NT2/D1 (cell line): ENCODE measurements around the gene SLC35F3.

ENCODE experiments used
- DNase-seq: peaks from one replicate; pipeline ENCODE4 v3.0.0-alpha.2; 2011; ENCODE audit warnings: low read depth, low spot score
- H3K27me3 ChIP-seq: 2 replicates; pipeline ENCODE4 v1.6.0; 2011; ENCODE audit warnings: mild to moderate bottlenecking; ENCODE audit not compliant: insufficient read length, insufficient read depth
- H3K36me3 ChIP-seq: 2 replicates; pipeline ENCODE4 v1.6.1; 2011; ENCODE audit warnings: mild to moderate bottlenecking, low read length, mixed read lengths; ENCODE audit not compliant: insufficient read depth, insufficient read length
- H3K4me1 ChIP-seq: 2 replicates; pipeline ENCODE4 v1.5.1; 2011; ENCODE audit not compliant: insufficient read depth, insufficient read length
- H3K4me3 ChIP-seq: 2 replicates; pipeline ENCODE4 v1.5.1; 2011; ENCODE audit warnings: low read depth; ENCODE audit not compliant: insufficient read length
- H3K9ac ChIP-seq: 2 replicates; pipeline ENCODE4 v1.6.0; 2011; ENCODE audit warnings: low read depth; ENCODE audit not compliant: insufficient read length
- H3K9me3 ChIP-seq: 2 replicates; pipeline ENCODE4 v1.5.1; 2011; ENCODE audit warnings: mild to moderate bottlenecking, low read length; ENCODE audit not compliant: insufficient read depth
- SUZ12 ChIP-seq: IDR thresholded peaks from 2 replicates; pipeline ENCODE4 v1.6.1; 2011; ENCODE audit not compliant: insufficient read length, insufficient read depth; ENCODE audit errors: extremely low read depth
- YY1 ChIP-seq: IDR thresholded peaks from 2 replicates; pipeline ENCODE4 v1.6.1; 2011; ENCODE audit not compliant: insufficient read length, insufficient read depth
- ZNF274 ChIP-seq: IDR thresholded peaks from 2 replicates; pipeline ENCODE4 v1.6.1; 2011; ENCODE audit warnings: mild to moderate bottlenecking, low read depth, low read length

The SLC35F3 gene

GRCh38 chr1:233938476-233938875 lies 34.0 kb downstream of the SLC35F3 start:
- H3K9ac ChIP-seq, result no peak overlapping the region
- no peak overlapping the region for H3K4me3 ChIP-seq
- H3K27me3 ChIP-seq, result no peaks in the 10 kb centered on the region
- no peak for DNase-seq
- H3K36me3 ChIP-seq, result no peaks in the 10 kb centered on the region
- no peak for TF ChIP-seq YY1
- TF ChIP-seq ZNF274, result no peak
- no peak for TF ChIP-seq SUZ12
- no peaks in the 10 kb centered on the region for H3K9me3 ChIP-seq
- no peaks in the 10 kb centered on the region for H3K4me1 ChIP-seq

GRCh38 chr1:233939451-233939850 lies 35.0 kb downstream of the SLC35F3 start:
- H3K9me3 ChIP-seq, result no peaks in the 10 kb centered on the region
- no peaks in the 10 kb centered on the region for H3K27me3 ChIP-seq
- H3K4me1 ChIP-seq, result no peaks in the 10 kb centered on the region
- no peaks in the 10 kb centered on the region for H3K36me3 ChIP-seq
- H3K4me3 ChIP-seq, result no peak overlapping the region
- no peak for DNase-seq
- TF ChIP-seq SUZ12 (no peak), ZNF274 (no peak), YY1 (no peak)
- H3K9ac ChIP-seq, result no peak overlapping the region

GRCh38 chr1:233940908-233941307 lies 36.4 kb downstream of the SLC35F3 start:
- H3K36me3 ChIP-seq, result no peaks in the 10 kb centered on the region
- H3K4me1 ChIP-seq, result no peaks in the 10 kb centered on the region
- no peak overlapping the region for H3K9ac ChIP-seq
- no peak for DNase-seq
- H3K9me3 ChIP-seq, result no peaks in the 10 kb centered on the region
- no peak overlapping the region for H3K4me3 ChIP-seq
- no peaks in the 10 kb centered on the region for H3K27me3 ChIP-seq
- no peak for TF ChIP-seq YY1
- no peak for TF ChIP-seq SUZ12

GRCh38 chr1:233944601-233945000 lies 40.1 kb downstream of the SLC35F3 start:
- H3K4me3 ChIP-seq, result no peak overlapping the region
- H3K27me3 ChIP-seq, result no peaks in the 10 kb centered on the region
- no peaks in the 10 kb centered on the region for H3K4me1 ChIP-seq
- no peaks in the 10 kb centered on the region for H3K9me3 ChIP-seq
- no peak overlapping the region for H3K9ac ChIP-seq
- no peak for TF ChIP-seq SUZ12
- TF ChIP-seq YY1, result no peak
- TF ChIP-seq ZNF274, result no peak
- H3K36me3 ChIP-seq, result no peaks in the 10 kb centered on the region
- DNase-seq, result no peak

GRCh38 chr1:233945573-233945972 lies 41.1 kb downstream of the SLC35F3 start:
- no peak for DNase-seq
- no peaks in the 10 kb centered on the region for H3K27me3 ChIP-seq
- no peak overlapping the region for H3K4me3 ChIP-seq
- H3K4me1 ChIP-seq, result no peaks in the 10 kb centered on the region
- H3K9me3 ChIP-seq, result no peaks in the 10 kb centered on the region
- TF ChIP-seq SUZ12 (no peak), YY1 (no peak), ZNF274 (no peak)
- H3K9ac ChIP-seq, result no peak overlapping the region
- no peaks in the 10 kb centered on the region for H3K36me3 ChIP-seq

GRCh38 chr1:233945979-233946378 lies 41.5 kb downstream of the SLC35F3 start:
- no peak overlapping the region for H3K4me3 ChIP-seq
- no peak overlapping the region for H3K9ac ChIP-seq
- no peak for DNase-seq
- no peak for TF ChIP-seq ZNF274
- TF ChIP-seq SUZ12, result no peak
- TF ChIP-seq YY1, result no peak
- no peaks in the 10 kb centered on the region for H3K36me3 ChIP-seq
- H3K4me1 ChIP-seq, result no peaks in the 10 kb centered on the region
- no peaks in the 10 kb centered on the region for H3K27me3 ChIP-seq
- no peaks in the 10 kb centered on the region for H3K9me3 ChIP-seq

- no peaks in the 10 kb centered on the region for H3K4me1 ChIP-seq
- no peaks in the 10 kb centered on the region for H3K36me3 ChIP-seq
- DNase-seq, result no peak
- no peak overlapping the region for H3K4me3 ChIP-seq
- no peak overlapping the region for H3K9ac ChIP-seq
- no peak for TF ChIP-seq SUZ12
- no peak for TF ChIP-seq YY1
- TF ChIP-seq ZNF274, result no peak
- H3K27me3 ChIP-seq, result no peaks in the 10 kb centered on the region
- 0 out of 2 replicates have a peak, but pooled peaks cover 3% of the 10 kb centered on the region for H3K9me3 ChIP-seq
These were observed 42.2 kb downstream of the SLC35F3 start for GRCh38 chr1:233946724-233947123.
